DMS153 (cell line): ENCODE results near the gene KIF2A.

Experiments used
- DNase-seq: peaks from one replicate; lab custom pipeline; 2025; lab: John Stamatoyannopoulos, UW

Gene KIF2A

GRCh38 chr5:62328772-62329491, 22.9 kb downstream of the KIF2A start:
- DNase-seq, result no peak

GRCh38 chr5:62330302-62330701, 24.3 kb downstream of the KIF2A start:
- no peak for DNase-seq

DNA sequence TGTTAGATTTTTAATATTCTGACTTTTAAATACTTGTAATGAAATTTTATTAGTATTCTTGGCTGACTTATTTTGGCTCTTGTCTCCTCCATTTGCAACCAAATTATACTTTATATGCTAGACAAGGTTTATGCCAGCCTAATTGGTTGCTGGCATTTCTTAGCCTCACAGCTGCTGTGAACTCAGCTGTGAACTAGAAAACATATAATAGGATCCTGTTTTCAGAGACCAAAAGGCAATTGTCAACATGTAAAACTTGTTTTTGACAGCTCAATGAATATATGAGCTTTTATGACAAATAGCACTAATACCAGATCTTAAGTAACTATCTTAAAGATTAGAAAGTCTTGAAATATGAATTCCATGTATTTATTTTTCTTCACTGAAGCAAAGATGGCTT, 25.9 kb downstream of the KIF2A start:
- no peak for DNase-seq

DNA sequence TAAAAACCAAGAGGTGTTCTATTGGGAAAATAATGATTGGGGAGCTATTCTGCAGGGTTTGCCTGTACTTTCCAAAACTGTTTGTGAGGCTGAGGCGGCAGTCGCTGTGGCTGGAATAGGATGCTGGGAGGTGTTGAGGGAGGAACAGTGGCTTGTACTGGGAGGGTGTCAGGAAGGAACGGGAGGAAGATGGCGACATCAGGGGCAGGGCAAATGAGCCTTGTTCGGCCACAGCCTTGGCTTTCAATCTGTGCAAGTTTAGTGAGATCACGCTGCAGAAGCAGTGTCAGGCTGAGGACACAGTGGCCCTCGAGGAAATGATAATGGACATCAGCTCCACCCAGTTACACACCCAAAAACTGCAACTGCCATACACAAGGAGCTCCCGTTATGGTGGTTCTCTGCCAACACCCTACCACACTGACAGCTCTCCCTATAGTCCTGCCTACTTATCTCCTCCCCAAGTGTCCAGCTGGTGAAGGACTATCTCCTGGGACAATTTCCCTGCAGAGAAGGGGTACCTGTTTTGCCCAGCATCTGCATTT, 27.3 kb downstream of the KIF2A start:
- no peak for DNase-seq

DNA sequence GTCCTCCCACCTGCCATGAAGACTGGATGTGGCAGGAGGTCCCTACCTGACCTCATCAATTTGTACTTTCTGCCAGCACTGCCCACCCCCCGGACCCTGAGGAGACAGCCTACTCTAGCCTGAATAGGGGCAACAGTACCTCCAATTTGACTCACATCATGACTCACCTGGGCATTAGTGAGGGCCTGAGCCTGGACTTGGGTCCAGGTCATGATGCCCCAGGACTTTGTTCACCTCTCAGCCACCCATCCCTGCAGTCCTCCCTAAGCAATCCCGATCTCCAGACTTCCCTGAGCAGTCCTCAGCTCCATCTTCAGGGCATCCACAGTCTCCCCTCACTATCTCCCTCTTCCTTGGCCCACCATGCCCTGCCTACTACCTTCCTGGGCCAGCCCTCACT, 28.1 kb downstream of the KIF2A start:
- DNase-seq, result no peak

DNA sequence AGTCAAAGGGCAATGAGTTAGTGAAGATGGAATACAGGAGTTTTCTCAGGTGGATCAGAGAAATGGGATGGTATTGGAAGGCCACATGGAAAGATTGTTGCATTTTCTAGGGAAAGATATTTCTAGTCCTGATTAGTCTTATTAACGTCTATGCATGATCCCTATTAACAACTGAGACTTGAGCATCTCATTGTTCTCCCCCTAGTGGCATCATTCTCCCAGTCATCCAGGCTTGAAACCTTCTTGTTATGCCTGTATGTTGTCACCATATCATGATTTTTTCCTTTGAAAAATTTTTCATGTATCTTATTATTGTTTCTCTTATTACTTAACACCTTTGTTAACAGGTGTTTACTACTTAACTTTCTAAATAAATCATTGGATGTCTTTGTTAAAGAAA, 34.4 kb downstream of the KIF2A start:
- DNase-seq, result no peak

DNA sequence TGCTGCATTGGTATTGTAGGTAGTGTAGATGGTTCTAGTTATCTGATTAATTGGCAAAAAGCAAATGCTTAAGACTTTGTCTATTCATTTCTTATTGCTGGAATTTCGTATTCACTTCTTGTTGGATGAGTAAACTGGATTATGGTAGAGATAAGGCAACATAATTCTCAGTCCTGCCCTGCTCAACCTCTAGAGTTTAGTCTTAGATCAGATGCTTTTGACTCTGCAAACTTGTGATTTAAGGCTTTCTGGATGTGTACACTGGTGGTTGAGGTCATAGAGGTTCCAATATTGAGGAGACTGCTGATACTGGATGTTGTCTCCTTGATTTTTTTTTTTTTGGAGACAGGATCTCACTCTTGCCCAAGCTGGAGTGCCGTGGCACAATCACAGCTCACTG, 35.0 kb downstream of the KIF2A start:
- DNase-seq, result no peak

- DNase-seq, result no peak
These were observed 35.9 kb downstream of the KIF2A start for GRCh38 chr5:62341783-62342475.

DNA sequence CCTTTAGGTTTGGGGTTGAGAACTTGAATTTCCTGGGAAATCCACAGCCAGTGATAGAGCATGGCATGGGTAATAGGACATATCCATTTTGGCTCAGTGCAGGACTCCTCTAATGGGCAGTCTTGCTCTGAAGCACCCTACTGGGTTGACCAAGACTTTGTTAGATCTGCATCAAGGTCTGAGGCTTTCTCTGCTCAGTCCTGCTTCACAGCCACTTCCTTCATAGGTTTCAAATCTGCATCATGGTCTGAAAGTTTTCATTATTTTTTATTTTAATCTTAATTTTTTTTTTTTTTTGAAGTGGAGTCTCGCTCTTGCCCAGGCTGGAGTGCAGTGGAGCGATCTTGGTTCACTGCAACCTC, 36.5 kb downstream of the KIF2A start:
- no peak for DNase-seq

DNA sequence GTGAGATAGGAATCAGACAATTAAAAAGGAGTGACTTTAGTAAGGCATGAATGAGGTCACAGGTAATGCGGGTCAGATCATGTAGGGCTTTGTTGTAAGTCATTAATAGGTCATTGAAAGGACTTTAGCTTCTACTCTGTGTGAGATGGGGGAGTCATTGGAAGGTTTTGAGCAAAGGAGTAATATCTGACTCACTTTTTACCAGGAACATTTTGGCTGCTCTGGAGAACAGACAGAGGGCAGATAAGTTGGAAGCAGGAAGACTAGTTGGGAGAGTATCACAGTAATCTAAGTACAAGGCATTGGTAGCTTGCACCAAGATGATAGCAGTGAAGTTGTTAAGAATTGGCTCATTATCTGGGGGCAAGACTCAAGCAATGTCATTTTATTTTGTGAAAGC, 37.4 kb downstream of the KIF2A start:
- no peak for DNase-seq

- DNase-seq, result no peak
These were observed 40.7 kb downstream of the KIF2A start for GRCh38 chr5:62346748-62347147.

GRCh38 chr5:62347928-62348327, 41.9 kb downstream of the KIF2A start:
- no peak for DNase-seq

GRCh38 chr5:62348723-62349481, 42.9 kb downstream of the KIF2A start:
- no peak for DNase-seq

DNA sequence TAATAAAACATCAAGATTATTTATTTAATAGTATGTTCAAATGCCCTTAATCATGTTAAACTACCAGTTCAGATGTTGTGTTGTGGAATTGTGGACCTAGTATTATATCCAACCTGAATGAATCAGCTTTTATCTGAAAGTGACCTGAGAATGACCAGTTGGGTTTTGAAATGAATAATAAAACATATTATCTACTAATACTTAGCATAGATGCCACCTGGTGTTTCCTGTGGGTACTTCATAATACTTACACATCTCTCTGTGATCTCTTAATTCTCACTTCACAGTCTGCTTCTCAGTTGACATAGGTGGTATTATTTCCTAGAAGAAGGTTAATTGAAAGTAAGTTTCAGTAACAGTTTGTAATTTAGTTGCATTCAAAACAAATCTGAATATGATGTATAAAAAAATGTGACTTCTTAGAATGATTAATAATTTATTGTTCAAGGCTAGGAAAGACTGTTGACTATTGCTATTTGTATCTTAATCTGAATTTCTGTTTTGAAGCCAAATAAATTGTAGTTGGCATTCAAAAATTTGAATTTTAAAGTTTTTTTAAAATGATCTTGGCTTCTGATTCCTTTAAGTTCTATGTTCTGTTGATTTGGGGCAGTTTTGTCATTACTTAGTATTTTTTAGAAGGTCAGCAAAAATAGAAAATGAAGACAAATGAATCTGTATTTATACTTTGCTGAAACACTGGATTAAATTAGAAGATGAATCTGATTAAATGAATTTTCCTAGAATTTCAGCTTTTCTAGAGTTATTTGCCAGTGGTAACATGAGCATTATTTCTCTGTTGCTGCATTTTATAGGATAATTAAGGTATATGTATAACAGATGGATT, 48.2 kb downstream of the KIF2A start:
- no peak for DNase-seq

DNA sequence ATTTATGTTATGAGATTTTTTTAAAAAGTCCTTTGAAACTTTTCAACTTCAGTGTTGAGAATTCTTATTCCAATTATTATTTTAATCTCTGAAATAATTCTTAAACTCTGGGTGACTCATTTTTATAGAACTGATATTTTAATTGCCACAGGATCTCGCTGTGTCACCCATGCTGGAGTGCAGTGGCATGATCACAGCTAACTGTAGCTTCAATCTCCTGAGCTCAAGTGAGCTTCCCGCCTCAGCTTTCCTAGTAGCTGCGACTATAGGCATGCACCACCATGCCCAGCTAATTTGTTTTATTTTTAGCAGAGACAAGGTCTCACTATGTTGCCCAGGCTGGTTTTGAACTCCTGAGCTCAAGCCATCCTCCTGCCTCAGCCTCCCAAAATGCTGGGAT, 56.7 kb downstream of the KIF2A start:
- DNase-seq, result no peak

GRCh38 chr5:62369039-62369438, 63.0 kb downstream of the KIF2A start:
- DNase-seq, result no peak

DNA sequence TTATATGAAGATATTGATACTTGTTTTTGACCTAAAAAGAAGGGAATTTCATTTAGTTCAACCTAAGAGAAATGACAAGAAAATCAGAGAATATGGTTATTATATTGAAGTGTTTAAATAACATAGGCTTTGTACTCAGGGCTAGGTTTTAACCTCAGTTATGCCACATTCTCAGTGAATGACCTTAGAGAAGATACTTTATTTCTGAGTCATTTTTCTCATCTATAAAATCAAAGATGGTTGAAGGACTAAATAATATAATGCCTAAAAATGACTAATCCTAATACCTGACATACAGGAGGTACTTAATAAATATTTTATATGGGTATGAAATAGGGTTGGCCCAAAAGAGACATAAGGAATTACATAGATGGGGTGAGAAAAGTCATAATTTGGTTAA, 65.4 kb downstream of the KIF2A start:
- no peak for DNase-seq

- no peak for DNase-seq
These were observed 66.6 kb downstream of the KIF2A start for GRCh38 chr5:62372600-62372999.

- DNase-seq, result no peak
These were observed 67.4 kb downstream of the KIF2A start for GRCh38 chr5:62373382-62373781.

DNA sequence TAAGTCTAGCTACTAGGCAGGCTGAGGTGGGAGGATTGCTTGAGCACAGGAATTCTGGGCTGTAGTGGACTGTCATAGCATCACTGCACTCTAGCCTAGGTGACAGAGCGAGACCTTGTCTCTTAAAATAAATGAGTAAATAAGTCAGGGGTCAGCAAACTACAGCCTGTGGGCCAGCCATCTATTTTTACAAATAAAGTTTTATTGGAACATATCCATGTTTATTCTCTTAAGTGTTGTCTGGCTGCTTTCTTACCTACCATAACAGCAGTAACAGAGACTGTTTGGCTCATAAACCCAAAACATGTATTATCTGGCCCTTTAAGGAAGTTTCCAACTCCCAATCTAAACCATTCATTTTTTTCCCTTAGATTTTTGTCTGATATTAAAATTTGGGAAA, 68.1 kb downstream of the KIF2A start:
- DNase-seq, result no peak

GRCh38 chr5:62375627-62376026, 69.6 kb downstream of the KIF2A start:
- no peak for DNase-seq

DNA sequence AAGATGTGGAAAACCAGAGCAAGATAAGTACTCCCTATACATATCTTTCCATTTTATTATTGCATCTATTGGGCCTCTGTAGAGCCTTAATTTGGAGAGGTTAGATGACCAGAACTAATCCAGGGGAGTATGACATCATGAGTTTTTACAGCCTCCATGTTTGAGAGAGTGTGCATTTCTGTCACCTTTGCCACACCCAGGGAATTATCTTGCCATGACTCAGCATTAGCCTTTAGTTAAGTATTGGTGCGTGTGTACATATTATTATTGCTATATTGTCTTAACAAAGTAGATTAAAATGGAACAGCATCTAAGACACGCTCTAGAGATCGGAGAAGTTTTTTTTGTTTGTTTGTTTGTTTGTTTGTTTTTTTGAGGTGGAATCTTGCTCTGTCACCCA, 70.1 kb downstream of the KIF2A start:
- DNase-seq, result no peak
